HCT116 (cell line): ENCODE data around the gene FKBP1A. TPM values are rescaled to one million over a fixed set of nuclear protein-coding genes. Genes with fewer than 3 reads are reported as not detected.

Experiments used
- ATAC-seq: fragments of 200-7000 bp; cut with Tn5 transposase; 2 replicates; pipeline ENCODE4 v1.9.1; 2020; ENCODE audit warnings: mild to moderate bottlenecking, moderate library complexity
- BruUV-seq: library from RNA; stranded (reverse); fragments of 400-500 nt; replicated peaks from 2 replicates; lab custom pipeline; 2021; lab: Mats Ljungman, UMichigan
- CTCF ChIA-PET: fragments of 300-600 bp; sonication (Branson Sonifier 250); formaldehyde crosslinking; loops from one replicate; lab custom pipeline; 2021; ENCODE audit warnings: antibody characterized with exemption; lab: Charles Lee
- POLR2A ChIA-PET: fragments of 300-600, 350-600 bp; sonication (Branson Sonifier 250); formaldehyde crosslinking; loops from one replicate; lab custom pipeline; 2021; ENCODE audit warnings: antibody characterized with exemption; lab: Charles Lee
- RAD21 ChIA-PET, 2 experiments: fragments of 300-600 bp; sonication (Branson Sonifier 250); formaldehyde crosslinking; loops; one replicate each; lab custom pipeline; 2023; ENCODE audit warnings: low total read pairs in 2 of 2; ENCODE audit not compliant: uncharacterized antibody in 2 of 2, unreplicated experiment in 2 of 2, low non-redundant PET in 1 of 2; lab: Charles Lee
- DNase-seq: peaks from one replicate; pipeline ENCODE4 v3.0.0-alpha.2; 2010; ENCODE audit warnings: low read depth, low spot score
- H2AFZ ChIP-seq: fragments of 200-600 bp; shearing (Covaris generic), sonication (generic); 2 replicates; pipeline ENCODE4 v1.6.1; 2017; ENCODE audit warnings: low read depth, mixed run types, mixed read lengths, antibody characterized with exemption, low read length; ENCODE audit not compliant: poor library complexity, severe bottlenecking
- H3K27ac ChIP-seq: 2 replicates; pipeline ENCODE4 v1.5.1; 2012; ENCODE audit warnings: low read depth, low read length
- H3K27me3 ChIP-seq: fragments of 200-600 bp; sonication (generic); 2 replicates; pipeline ENCODE4 v1.6.1; 2016; ENCODE audit warnings: mixed run types, low read length, mixed read lengths; ENCODE audit not compliant: insufficient read depth
- H3K36me3 ChIP-seq, 2 experiments: fragments of 200-500 bp in 1 of 2; fragments of 200-600 bp in 1 of 2; sonication (Bioruptor generic) in 1 of 2; sonication (generic) in 1 of 2; 2 replicates each; pipeline versions ENCODE4 v1.5.1 to v1.6.1; 2014 to 2016; ENCODE audit warnings: low read length in 2 of 2, inconsistent platforms in 1 of 2, mixed read lengths in 1 of 2, mixed run types in 1 of 2; ENCODE audit not compliant: insufficient read depth in 2 of 2, control insufficient read depth in 1 of 2
- H3K4me1 ChIP-seq, 2 experiments: fragments of 200-600 bp in 1 of 2; sonication (generic) in 1 of 2; 2 replicates each; pipeline versions ENCODE4 v1.5.1 to v1.6.1; 2012 to 2017; ENCODE audit warnings: low read length in 2 of 2, inconsistent platforms in 1 of 2, mild to moderate bottlenecking in 1 of 2, mixed read lengths in 1 of 2, mixed run types in 1 of 2, moderate library complexity in 1 of 2; ENCODE audit not compliant: insufficient read depth in 2 of 2, control insufficient read depth in 1 of 2
- H3K4me2 ChIP-seq: fragments of 200-600 bp; sonication (generic); 2 replicates; pipeline ENCODE4 v1.6.1; 2017; ENCODE audit warnings: mixed run types, low read length, mixed read lengths
- H3K4me3 ChIP-seq, 2 experiments: fragments of 200-600 bp in 1 of 2; sonication (generic) in 1 of 2; replicated peaks in 1 of 2; 2 replicates each; pipeline ENCODE4 v1.5.1; 2011 to 2016; ENCODE audit warnings: low read length in 2 of 2, control low read depth in 1 of 2, low read depth in 1 of 2, mild to moderate bottlenecking in 1 of 2, mixed read lengths in 1 of 2, mixed run types in 1 of 2
- H3K79me2 ChIP-seq: fragments of 200-600 bp; sonication (generic); 2 replicates; pipeline ENCODE4 v1.6.1; 2017; ENCODE audit warnings: mild to moderate bottlenecking, mixed run types, low read length, moderate library complexity, mixed read lengths; ENCODE audit not compliant: insufficient read depth
- H3K9ac ChIP-seq: fragments of 200-600 bp; sonication (generic); 2 replicates; pipeline ENCODE4 v1.6.1; 2016; ENCODE audit warnings: low read length, mixed read lengths
- H3K9me2 ChIP-seq: fragments of 200-600 bp; sonication (generic), shearing (Covaris generic); 2 replicates; pipeline ENCODE4 v1.6.1; 2017; ENCODE audit warnings: mixed run types, mild to moderate bottlenecking, moderate library complexity; ENCODE audit not compliant: insufficient read depth
- H3K9me3 ChIP-seq, 2 experiments: fragments of 200-500 bp in 1 of 2; fragments of 200-600 bp in 1 of 2; sonication (Bioruptor generic) in 1 of 2; sonication (generic) in 1 of 2; 2 replicates each; pipeline ENCODE4 v1.6.1; 2014 to 2017; ENCODE audit warnings: low read length in 2 of 2, mixed read lengths in 2 of 2, inconsistent platforms in 1 of 2, low read depth in 1 of 2, mild to moderate bottlenecking in 1 of 2, mixed run types in 1 of 2, moderate library complexity in 1 of 2; ENCODE audit not compliant: control insufficient read depth in 1 of 2, insufficient read depth in 1 of 2
- H4K20me1 ChIP-seq: fragments of 200-600 bp; sonication (generic), shearing (Covaris generic); 2 replicates; pipeline ENCODE4 v1.6.1; 2017; ENCODE audit warnings: mixed run types, mild to moderate bottlenecking, moderate library complexity; ENCODE audit not compliant: insufficient read depth
- EGR1 ChIP-seq: IDR thresholded peaks from 2 replicates; pipeline ENCODE4 v1.6.1; 2012; ENCODE audit warnings: low read depth
- ELF1 ChIP-seq: IDR thresholded peaks from 2 replicates; pipeline ENCODE4 v1.6.1; 2012; ENCODE audit warnings: low read depth, borderline replicate concordance
- EZH2 ChIP-seq: fragments of 200-600 bp; sonication (generic); IDR thresholded peaks from 2 replicates; pipeline ENCODE4 v1.6.1; 2017; ENCODE audit warnings: antibody characterized with exemption, mixed run types
- EZH2phosphoT487 ChIP-seq: fragments of 200-600 bp; IDR thresholded peaks from 2 replicates; pipeline ENCODE4 v1.6.1; 2018; ENCODE audit warnings: antibody characterized with exemption, borderline replicate concordance
- FOSL1 ChIP-seq: IDR thresholded peaks from 2 replicates; pipeline ENCODE4 v1.6.1; 2012; ENCODE audit warnings: low read depth
- RAD21 ChIP-seq: IDR thresholded peaks from 2 replicates; pipeline ENCODE4 v1.6.1; 2012; ENCODE audit warnings: low read depth, mild to moderate bottlenecking
- SIN3A ChIP-seq: IDR thresholded peaks from 2 replicates; pipeline ENCODE4 v1.6.1; 2012; ENCODE audit warnings: low read depth
- SRF ChIP-seq: IDR thresholded peaks from 2 replicates; pipeline ENCODE4 v1.6.1; 2012; ENCODE audit warnings: low read depth
- TCF7L2 ChIP-seq: IDR thresholded peaks from 2 replicates; pipeline ENCODE4 v1.7.0; 2011; ENCODE audit warnings: borderline replicate concordance, inconsistent platforms; ENCODE audit not compliant: insufficient read depth, insufficient read length; ENCODE audit errors: extremely low read depth
- YY1 ChIP-seq: IDR thresholded peaks from 2 replicates; pipeline ENCODE4 v1.6.1; 2011; ENCODE audit warnings: low read length, low read depth, moderate library complexity, mild to moderate bottlenecking; ENCODE audit not compliant: insufficient replicate concordance; ENCODE audit errors: extremely low read depth
- intact Hi-C: fragments of 100-400 bp; cut with micrococcal nuclease; formaldehyde crosslinking; loops from 2 replicates; pipeline ENCODE4 v1.10.0; 2022
- total RNA-seq: library from RNA; stranded (reverse); gene quantifications from one replicate; pipeline ENCODE4 v1.2.1, GENCODE V29; 2021; ENCODE audit not compliant: unreplicated experiment
- TF ChIP-seq, protein P1 (sequence below): IDR thresholded peaks from 2 replicates; pipeline ENCODE4 v1.6.1; 2011; ENCODE audit warnings: mild to moderate bottlenecking, low read length, moderate library complexity; ENCODE audit not compliant: insufficient replicate concordance; ENCODE audit errors: extremely low read depth

The FKBP1A gene
- total RNA-seq, 1 experiment from 2014 or later, result 259 TPM

DNA sequence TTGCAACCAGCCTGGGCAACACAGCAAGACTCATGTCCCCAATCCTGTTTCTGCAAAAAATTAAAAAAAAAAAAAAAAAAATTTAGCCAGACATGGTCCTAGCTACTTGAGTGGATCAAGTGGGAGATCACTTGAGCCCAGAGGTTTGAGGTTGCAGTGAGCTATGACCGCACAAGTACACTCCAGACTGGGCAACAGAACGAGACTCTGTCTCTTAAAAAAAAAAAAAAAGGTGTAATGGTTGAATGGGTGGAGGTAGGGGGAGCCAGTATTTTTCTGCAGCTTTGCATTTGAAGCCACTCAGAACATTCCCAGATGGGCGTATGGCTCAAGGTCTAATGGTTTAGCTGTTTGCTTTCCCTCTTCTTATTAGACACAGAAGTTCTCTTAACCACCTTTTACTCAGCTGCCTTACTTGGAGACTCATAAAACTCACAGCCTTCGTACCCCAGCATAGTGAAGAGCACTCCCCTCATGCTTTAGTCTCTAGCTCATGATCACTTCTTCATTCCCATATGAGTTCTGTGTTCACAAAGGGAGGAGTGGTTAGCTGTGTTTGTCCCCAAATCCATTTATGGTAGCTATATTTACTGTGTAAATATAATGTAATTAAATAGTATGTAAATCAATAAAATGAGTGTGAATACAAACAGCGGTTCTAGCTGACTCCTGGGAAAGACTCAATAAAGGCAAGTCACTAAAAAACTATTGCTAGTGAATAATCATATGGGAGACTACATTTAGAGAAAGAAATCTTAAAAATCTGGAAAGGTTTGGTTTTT lies 9.0 kb downstream of the FKBP1A start:
- H3K4me2 ChIP-seq, result no peak overlapping the region
- H3K9me3 ChIP-seq, result no peaks in the 10 kb centered on the region
- H2AFZ ChIP-seq, result no peak overlapping the region
- no peak for ATAC-seq
- BruUV-seq, result no TSS peak
- ChIA-PET CTCF (interaction anchor here (0.8 to 1.4 kb wide), 2 partner anchors 53 to 120 kb away, joined by 3 to 4 read pairs; no protein-coding TSS in a partner anchor), POLR2A (interaction anchor here (0.5 kb wide), 1 partner anchor 594 kb away, joined by 3 read pairs; no protein-coding TSS in a partner anchor)
- no peak overlapping the region for H3K9ac ChIP-seq
- peaks cover 99% of the 10 kb centered on the region for H3K79me2 ChIP-seq
- no peak overlapping the region for H3K27ac ChIP-seq
- no peak overlapping the region for H3K4me3 ChIP-seq
- TF ChIP-seq TCF7L2 (no peak), YY1 (no peak), ELF1 (no peak), EZH2 (no peak)
- TF ChIP-seq, all 23 proteins: peak for 0
- no peak for DNase-seq
- no peaks in the 10 kb centered on the region for H3K9me2 ChIP-seq
- peaks cover 2 to 8% of the 10 kb centered on the region in 2 experiments; a peak in 2 of 4 replicates for H3K36me3 ChIP-seq
- no peaks in the 10 kb centered on the region for H3K27me3 ChIP-seq
- peaks cover 4 to 15% of the 10 kb centered on the region in 2 experiments; a peak in 3 of 4 replicates for H3K4me1 ChIP-seq
- H4K20me1 ChIP-seq, result peaks cover 47% of the 10 kb centered on the region; the same call in 1 of the 2 replicates
- RAD21 ChIA-PET, result interaction anchor here in 1 of 2 experiments (0.6 kb wide), 1 partner anchor 55 kb away, joined by 4 read pairs; the partner anchor contains the start of gene SDCBP2
- intact Hi-C loops, result no loop called here

DNA sequence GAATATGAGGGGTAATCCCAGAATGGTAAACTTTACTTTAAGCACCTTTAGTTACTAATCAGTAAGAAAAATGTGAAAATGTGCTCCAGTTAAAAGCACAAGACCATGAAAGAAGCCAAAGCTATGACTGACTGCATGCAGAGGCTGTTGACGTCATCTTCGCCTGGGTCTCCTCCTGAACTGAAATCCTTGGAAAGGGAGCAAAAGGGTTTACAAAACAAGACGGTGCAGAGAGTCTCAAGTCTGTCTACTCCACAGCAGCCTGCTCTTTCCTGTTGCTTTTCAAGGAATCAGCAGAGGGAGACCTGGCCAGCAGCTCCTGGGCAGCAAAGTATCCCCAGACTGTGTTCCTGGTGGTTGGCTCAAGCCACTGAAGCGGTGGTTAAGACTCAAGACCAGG lies 10.2 kb downstream of the FKBP1A start:
- no peak overlapping the region for H3K4me3 ChIP-seq
- H3K9me2 ChIP-seq, result no peaks in the 10 kb centered on the region
- H4K20me1 ChIP-seq, result peaks cover 58% of the 10 kb centered on the region; the same call in 1 of the 2 replicates
- peaks cover 99% of the 10 kb centered on the region for H3K79me2 ChIP-seq
- peaks cover 2 to 8% of the 10 kb centered on the region in 2 experiments; a peak in 2 of 4 replicates for H3K36me3 ChIP-seq
- H3K27me3 ChIP-seq, result no peaks in the 10 kb centered on the region
- H3K9me3 ChIP-seq, result no peaks in the 10 kb centered on the region
- intact Hi-C loops, result no loop called here
- no peak overlapping the region for H3K4me2 ChIP-seq
- BruUV-seq, result no TSS peak
- no peak overlapping the region for H3K9ac ChIP-seq
- H2AFZ ChIP-seq, result no peak overlapping the region
- H3K27ac ChIP-seq, result no peak overlapping the region
- CTCF ChIA-PET, result no interaction called here
- RAD21 ChIA-PET, result no interaction called here
- POLR2A ChIA-PET, result no interaction called here
- H3K4me1 ChIP-seq, result peaks cover 14 to 27% of the 10 kb centered on the region in 2 experiments; a peak in 3 of 4 replicates
- no peak for DNase-seq
- no peak for ATAC-seq
- TF ChIP-seq FOSL1 (no peak), EZH2 (no peak), SIN3A (no peak), RAD21 (no peak), EZH2phosphoT487 (no peak), EGR1 (no peak), SRF (no peak)
- TF ChIP-seq, protein P1, sequence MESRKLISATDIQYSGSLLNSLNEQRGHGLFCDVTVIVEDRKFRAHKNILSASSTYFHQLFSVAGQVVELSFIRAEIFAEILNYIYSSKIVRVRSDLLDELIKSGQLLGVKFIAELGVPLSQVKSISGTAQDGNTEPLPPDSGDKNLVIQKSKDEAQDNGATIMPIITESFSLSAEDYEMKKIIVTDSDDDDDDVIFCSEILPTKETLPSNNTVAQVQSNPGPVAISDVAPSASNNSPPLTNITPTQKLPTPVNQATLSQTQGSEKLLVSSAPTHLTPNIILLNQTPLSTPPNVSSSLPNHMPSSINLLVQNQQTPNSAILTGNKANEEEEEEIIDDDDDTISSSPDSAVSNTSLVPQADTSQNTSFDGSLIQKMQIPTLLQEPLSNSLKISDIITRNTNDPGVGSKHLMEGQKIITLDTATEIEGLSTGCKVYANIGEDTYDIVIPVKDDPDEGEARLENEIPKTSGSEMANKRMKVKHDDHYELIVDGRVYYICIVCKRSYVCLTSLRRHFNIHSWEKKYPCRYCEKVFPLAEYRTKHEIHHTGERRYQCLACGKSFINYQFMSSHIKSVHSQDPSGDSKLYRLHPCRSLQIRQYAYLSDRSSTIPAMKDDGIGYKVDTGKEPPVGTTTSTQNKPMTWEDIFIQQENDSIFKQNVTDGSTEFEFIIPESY, result no peak
